Superior temporal gyrus (tissue), 1 donor: ENCODE measurements around the gene KNDC1.
"Not testable (repeated sequence)": the region's sequence is repeated elsewhere in the genome, so short reads cannot be mapped to it uniquely, and the experiment has no call there.

ENCODE experiments used
- DNase-seq: peaks from one replicate; pipeline ENCODE4 v3.0.0-alpha.2; 2016; ENCODE audit errors: extremely low spot score

The KNDC1 gene

DNA sequence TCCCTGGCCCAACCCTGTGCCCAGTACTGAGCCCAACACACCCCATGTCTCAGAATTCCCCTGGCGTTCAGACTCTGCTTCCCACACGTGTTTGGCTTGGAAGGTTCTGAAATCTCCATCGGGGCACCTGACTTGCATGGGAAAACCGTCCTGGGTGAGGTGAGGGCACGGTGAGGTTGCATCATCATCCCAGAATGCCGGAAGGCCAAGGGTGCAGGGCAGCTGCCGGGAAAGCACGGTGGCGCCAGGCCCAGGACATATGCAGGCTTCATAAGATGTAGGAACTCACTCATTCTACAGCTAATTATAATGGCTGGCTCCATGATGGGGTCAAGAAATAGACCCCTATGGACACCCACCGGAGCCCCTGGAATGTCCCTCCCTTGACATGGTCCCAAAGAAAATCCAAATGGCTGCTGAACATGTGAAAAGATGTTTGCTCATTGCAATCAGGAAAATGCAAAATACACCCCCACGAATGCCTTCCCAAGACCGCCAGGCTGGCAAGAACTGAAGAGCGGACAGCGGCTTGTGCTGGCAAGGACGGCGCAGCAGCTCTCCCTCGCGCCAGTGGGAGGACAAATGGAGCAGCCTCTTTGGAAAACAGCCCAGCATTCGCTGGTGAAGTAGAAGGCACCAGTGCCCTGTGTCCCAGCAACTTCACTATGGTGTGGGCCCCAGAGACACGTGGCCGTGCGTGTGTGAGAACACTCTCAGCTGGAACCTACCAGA lies 2.3 kb downstream of the KNDC1 start:
- peak; percentile 74 for DNase-seq

GRCh38 chr10:133162910-133163856 lies 3.2 kb downstream of the KNDC1 start:
- peak; percentile 23 for DNase-seq

GRCh38 chr10:133163889-133164815 lies 4.1 kb downstream of the KNDC1 start:
- DNase-seq = no peak

DNA sequence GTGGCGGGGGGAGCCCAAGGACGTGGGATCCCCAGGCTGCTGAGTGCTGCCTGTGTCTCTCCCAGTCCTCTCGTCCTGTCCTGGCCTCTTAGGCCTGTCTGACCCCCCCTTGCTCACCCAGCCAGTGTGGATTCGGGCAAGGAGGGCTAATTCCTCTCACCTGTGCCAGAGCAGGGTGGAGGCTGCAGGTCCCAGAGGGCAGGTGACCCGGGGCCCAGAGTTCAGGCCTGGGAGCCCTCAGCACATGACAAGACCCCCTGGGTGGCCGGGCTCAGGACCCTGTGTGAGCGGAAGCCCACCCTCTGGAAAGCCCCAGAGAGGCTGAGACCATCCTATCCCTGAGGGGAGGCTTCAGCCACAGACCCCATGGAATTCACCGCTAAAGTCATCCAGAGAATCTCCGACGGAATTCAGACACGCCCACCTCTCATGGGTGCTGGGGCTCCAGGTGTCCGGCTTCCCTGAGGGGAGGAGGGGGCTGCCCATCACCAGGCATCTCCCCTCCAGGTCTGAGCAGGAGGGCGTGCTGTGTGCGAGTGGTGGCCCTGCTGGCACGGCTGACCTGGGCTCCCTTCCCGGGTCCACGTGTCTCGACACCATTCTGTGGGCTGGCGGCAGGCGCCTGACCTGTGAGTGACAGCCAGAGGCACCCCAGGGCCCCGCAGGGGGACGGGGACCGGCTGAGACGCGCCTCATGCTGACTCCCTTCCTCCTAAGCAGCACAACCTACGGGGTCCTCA lies 5.0 kb downstream of the KNDC1 start:
- no peak for DNase-seq

GRCh38 chr10:133165556-133166503 lies 5.8 kb downstream of the KNDC1 start:
- DNase-seq = no peak

- no peak for DNase-seq
Measured at GRCh38 chr10:133166504-133166827, 6.4 kb downstream of the KNDC1 start.

- peak; percentile 27 for DNase-seq
Measured at GRCh38 chr10:133166828-133167692, 7.0 kb downstream of the KNDC1 start.

- DNase-seq = no peak
Measured at GRCh38 chr10:133167693-133168616, 7.9 kb downstream of the KNDC1 start.

- DNase-seq = no peak
Measured at GRCh38 chr10:133168617-133169031, 8.6 kb downstream of the KNDC1 start.

DNA sequence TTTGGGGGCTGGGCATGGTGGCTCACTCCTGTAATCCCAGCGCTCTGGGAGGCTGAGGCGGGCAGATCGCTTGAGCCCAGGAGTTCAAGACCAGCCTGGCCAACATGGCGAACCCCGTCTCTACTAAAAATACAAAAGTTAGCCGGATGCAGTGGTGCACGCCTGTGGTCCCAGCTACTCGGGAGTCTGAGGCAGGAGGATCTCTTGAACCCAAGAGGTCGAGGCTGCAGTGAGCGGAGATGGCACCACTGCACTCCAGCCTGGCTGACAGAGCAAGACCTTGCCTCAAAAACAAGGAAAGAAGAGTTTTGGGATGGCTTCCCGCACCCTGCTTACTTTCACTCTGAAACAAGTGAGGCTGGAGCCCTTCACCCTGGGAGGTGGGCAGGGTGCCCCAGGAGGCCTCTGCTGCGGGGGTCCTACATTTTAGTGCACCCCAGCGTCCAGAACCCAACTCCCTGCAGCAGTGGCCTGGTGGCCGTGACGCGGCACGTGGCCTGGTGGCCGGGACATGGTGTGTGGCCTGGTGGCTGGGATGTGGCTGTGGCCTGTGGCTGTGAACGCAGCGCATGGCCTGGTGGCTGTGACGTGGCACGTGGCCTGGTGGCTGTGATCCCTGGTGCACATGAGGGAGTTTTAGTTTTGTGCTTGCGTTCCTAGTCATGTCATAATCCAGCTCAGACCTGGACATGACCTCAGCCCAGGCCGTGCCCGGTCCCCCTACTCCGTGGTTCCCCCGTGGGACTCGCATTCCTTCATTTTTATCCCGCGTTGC lies 9.3 kb downstream of the KNDC1 start:
- DNase-seq = no peak

GRCh38 chr10:133170092-133170491 lies 10.1 kb downstream of the KNDC1 start:
- no peak for DNase-seq

- no peak for DNase-seq
Measured at GRCh38 chr10:133173860-133174640, 14.0 kb downstream of the KNDC1 start.

GRCh38 chr10:133174689-133175263 lies 14.8 kb downstream of the KNDC1 start:
- DNase-seq = no peak

DNA sequence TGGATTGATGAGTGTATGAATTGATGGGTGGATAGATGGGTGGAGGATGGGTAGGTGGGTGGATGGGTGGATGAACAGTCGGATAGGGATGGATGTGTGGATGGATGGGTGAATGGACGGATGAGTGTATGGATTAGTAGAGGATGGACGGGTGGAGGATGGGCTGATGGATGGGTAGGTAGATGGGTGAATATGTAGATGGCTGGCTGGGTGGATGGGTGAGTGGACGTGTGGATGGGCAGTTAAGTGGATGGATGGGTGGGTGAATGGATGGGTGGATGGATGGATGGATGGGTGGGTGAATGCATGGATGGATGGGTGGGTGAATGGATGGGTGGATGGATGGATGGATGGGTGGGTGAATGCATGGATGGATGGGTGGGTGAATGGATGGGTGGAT lies 15.6 kb downstream of the KNDC1 start:
- not testable (repeated sequence) for DNase-seq

DNA sequence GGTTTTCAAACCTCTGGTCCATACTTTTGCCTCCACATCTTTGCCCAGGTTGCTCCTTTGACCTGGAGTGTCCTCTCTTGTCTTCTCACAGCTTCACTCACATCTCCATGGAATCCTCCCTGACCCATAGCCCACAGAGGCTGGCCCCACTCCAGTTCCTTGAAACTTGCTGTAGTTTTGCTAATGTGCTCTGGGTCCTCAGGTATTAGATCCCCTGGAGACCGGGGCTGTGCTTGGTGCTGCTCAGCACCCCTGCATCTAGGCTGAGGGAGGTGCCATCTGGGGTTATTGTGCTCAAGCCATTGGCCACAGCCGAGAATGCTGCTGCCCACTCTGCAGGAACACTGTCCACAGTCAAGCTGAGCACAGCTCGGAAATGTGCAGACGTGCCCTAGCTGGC lies 16.5 kb downstream of the KNDC1 start:
- DNase-seq = no peak
